NB4 (cell line): ENCODE results near the gene FBXL20.

Experiments
- MYC ChIP-seq: IDR thresholded peaks from 2 replicates; pipeline ENCODE4 v1.6.1; 2011; ENCODE audit warnings: low read depth, low read length
- POLR2A ChIP-seq: IDR thresholded peaks from 2 replicates; pipeline ENCODE4 v1.6.1; 2011; ENCODE audit warnings: mild to moderate bottlenecking; ENCODE audit not compliant: insufficient read length; ENCODE audit errors: extremely low read depth
- TF ChIP-seq, protein P1 (sequence below): IDR thresholded peaks from one replicate; pipeline ENCODE4 v1.5.1; 2012; ENCODE audit warnings: low read depth, low read length
- TF ChIP-seq, protein P2 (sequence below): IDR thresholded peaks from 2 replicates; pipeline ENCODE4 v1.6.1; 2011; ENCODE audit warnings: low read depth, low read length

DNA sequence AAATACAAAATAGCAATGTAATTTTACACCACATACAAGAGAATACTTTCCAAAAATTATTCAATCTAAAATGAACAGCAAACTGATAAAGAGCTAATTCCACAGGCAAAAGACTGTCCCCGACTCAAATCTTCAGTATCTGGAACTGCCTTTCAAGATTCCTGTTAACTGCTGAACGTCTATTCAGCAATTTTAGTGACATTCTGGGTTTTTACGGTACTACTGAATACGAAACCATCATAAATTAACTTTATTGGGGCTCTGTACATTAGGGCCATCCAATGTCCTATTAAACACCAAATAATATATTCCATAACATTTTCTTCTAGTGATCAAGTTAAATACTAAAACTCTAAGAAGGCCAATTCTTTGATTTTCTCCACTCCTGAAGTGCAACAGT lies 1.6 kb downstream of the FBXL20 start:
- TF ChIP-seq MYC (no peak), POLR2A (no peak)
- TF ChIP-seq, protein P1, sequence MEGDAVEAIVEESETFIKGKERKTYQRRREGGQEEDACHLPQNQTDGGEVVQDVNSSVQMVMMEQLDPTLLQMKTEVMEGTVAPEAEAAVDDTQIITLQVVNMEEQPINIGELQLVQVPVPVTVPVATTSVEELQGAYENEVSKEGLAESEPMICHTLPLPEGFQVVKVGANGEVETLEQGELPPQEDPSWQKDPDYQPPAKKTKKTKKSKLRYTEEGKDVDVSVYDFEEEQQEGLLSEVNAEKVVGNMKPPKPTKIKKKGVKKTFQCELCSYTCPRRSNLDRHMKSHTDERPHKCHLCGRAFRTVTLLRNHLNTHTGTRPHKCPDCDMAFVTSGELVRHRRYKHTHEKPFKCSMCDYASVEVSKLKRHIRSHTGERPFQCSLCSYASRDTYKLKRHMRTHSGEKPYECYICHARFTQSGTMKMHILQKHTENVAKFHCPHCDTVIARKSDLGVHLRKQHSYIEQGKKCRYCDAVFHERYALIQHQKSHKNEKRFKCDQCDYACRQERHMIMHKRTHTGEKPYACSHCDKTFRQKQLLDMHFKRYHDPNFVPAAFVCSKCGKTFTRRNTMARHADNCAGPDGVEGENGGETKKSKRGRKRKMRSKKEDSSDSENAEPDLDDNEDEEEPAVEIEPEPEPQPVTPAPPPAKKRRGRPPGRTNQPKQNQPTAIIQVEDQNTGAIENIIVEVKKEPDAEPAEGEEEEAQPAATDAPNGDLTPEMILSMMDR: no peak
- TF ChIP-seq, protein P2, sequence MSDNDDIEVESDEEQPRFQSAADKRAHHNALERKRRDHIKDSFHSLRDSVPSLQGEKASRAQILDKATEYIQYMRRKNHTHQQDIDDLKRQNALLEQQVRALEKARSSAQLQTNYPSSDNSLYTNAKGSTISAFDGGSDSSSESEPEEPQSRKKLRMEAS: no peak
